Ureter (tissue), 1 donor: Measurements from ENCODE around the gene RICTOR. TPM values are rescaled to one million over a fixed set of nuclear protein-coding genes. Genes with fewer than 3 reads are reported as not detected.
A peak's percentile ranks its signal among the peaks of the same experiment; 100 is the strongest.

Experiments used
- DNase-seq: peaks from one replicate; pipeline ENCODE4 v3.0.0-alpha.2; 2020; ENCODE audit warnings: low spot score
- total RNA-seq: library from RNA; stranded (reverse); gene quantifications from one replicate; pipeline ENCODE4 v1.2.4, GENCODE V29; 2023
- donor health status: DM: yes; HTN: yes; CAD: no.

The RICTOR gene
- total RNA-seq, 1 donor from 2014 or later, result 54.0 TPM

DNA sequence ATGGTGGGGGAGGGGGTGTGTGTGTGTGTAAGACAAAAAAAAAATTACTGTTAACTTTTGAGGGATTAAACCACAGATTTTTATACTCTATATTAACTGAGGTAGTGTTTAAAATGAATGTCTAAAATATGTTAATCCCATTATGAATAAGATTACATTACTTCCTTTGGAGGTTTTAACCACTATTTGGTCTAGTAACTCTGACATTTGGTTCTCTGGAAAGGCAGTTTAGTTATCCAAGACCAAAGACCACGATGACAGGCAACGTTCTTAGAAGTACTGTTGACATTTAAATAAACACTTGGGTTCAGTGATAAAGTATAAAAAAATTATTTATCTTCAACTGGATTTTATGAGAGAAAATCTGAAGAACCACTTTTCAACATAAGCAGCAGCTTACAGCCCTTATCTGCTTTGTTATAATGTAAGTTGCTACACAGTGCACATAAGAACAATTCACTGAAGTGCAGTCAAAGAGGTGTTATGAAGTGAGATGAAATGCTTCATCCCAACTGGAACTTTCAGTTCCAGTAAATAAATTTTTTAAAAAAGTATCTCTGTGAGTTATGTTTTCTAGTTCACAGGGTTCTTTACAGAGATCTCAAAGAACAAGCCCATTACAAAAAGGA is 133.9 kb downstream of the RICTOR start:
- no peak for DNase-seq

DNA sequence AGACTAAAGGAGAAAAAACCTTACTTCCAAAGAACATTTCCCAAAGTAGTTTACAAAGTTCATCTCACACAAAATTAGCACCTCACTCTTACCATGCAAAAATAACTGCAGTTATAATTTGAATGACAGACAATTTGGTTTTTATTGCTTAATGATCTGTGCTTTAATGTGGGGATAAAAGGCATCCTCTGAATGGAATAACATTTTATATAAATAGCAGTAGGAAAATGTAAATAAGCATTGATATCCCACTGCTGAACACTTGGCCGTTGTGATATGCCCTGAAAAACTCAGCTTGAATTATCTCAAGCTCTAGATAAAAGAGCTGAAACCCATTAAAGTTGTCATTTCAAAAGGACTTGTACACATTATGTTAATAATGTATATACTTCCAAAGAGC is 135.2 kb downstream of the RICTOR start:
- DNase-seq, result no peak

DNA sequence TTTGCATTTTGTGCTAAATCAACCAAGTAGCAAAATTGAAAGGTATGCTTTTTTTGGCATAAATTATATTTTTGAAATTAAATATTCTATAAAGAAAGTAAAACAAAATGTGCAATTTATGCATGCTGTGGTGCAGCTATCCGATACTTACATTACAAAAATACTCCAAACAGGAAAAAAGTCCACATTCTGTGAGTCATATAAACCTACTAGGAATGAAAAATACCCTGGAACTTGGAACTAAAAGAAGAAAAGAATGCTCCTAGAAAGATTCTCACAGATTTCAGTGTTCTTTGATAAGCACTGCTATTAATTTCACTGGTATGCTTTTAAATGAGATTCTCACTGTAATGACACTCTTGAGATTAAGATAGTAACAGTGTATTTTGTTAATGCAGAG is 135.8 kb downstream of the RICTOR start:
- DNase-seq, result no peak

DNA sequence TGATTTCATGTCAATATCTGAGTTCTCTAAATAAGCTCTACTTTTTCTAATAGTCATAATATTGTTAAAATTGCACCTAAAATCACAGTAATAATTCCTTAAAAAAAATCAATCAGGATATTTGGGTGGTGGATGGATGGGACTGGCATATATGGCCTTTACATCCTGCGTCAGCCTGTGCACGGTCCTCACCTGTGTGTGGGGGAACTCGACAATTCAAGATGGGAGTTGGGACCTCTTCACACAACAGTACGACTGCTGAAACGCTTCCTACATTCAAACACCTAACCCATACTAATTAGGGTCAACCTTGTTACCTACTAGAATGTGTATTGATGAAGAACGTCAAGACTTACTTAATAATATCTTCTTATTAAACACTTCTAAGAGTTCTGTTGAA is 137.9 kb downstream of the RICTOR start:
- no peak for DNase-seq

DNA sequence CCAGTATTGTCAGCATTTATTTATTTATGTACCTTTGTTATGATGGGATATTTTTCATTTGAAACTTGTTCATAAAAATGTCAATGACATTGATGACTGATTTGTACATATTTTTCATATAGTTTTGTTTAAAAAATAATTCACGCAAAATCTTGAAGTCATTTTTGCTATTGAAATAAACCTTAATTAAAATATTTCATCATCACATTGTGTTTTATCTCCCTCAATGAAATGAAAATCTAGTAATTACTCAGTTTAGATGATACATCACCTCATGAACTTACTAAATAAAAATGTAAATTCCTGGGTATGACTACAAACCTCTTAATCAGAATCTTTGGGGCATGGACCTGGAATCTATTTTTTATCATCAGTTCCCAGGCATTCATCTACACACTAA is 138.8 kb downstream of the RICTOR start:
- DNase-seq, result no peak

DNA sequence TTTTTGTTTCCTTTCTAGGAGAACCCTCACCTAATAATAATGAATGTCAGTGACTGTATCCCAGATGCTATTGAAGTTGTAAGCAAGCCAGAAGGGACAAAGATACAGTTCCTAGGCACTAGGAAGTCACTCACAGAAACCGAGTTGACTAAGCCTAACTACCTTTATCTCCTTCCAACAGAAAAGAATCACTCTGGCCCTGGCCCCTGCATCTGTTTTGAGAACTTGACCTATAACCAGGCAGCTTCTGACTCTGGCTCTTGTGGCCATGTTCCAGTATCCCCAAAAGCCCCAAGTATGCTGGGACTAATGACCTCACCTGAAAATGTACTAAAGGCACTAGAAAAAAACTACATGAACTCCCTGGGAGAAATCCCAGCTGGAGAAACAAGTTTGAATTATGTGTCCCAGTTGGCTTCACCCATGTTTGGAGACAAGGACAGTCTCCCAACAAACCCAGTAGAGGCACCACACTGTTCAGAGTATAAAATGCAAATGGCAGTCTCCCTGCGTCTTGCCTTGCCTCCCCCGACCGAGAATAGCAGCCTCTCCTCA is 141.3 kb downstream of the RICTOR start:
- DNase-seq, result no peak

DNA sequence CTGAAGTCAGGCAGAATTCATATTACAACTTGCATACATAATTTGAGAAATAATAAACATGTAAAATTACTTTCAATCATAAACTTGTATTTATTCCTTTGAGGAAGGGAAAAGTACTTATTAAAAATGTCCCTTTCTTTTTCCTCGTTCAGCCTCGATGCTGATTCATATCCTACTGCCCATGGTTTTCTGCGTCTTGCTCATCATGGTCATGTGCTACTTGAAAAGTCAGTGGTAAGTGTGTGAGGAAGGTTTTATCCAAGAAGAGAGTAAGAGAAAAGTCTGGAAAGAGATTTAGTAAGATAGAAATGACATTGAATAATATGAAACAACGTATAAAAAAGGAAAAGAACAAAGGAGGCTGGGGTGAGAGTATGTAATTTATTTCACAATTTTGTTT is 142.5 kb downstream of the RICTOR start:
- no peak for DNase-seq

DNA sequence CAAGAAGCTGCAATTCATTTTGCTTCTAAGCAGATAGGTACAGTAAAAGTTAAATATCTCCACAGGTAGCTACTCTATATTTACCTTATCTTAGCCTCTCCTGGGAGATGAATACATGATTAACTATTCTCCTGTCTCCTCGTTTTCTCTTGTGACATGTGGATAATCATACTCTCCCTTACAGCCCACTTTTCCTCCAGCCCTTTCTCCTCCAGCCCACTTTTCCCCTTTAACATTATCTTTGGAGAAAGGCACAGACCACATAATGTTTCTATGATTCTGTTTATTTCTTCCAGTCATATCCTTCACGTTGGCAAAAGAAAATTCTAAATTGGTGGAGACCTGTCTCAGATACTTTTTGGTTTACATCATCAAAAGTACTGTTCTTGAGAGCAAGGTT is 144.4 kb downstream of the RICTOR start:
- no peak for DNase-seq

DNA sequence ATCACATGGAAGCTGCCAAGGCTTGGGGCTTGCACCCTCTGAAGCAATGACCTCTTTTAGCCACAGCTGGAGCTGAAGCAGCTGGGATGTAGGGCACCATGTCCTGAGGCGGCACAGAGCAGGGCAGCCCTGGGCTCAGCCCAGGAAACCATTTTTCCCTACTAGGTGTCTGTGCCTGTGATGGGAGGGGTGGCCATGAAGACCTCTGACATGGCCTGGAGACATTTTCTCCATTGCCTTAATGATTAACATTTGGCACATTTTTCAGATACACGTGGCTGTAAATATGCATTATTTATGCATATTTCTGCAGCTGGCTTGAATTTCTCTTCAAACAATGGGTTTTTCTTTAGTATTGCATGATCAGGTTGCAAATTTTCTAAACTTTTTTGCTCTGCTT is 146.7 kb downstream of the RICTOR start:
- DNase-seq, result no peak

DNA sequence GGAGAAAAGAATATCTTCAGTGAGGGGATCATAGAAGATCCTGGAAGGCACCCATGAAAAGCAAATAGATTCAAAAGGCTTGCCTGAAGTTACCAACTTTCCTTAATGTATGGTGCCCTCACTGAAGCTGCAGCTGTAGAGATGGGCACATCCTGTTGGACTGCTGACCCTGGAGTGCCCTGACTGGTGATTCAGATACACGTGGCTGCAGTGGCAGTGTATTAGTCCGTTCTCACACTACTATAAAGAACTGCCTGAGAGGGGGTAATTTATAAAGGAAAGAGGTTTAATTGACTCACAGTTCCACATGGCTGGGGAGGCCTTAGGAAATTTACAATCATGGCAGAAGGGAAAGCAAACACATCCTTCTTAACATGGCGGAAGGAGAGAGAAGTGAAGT is 148.1 kb downstream of the RICTOR start:
- DNase-seq, result no peak

DNA sequence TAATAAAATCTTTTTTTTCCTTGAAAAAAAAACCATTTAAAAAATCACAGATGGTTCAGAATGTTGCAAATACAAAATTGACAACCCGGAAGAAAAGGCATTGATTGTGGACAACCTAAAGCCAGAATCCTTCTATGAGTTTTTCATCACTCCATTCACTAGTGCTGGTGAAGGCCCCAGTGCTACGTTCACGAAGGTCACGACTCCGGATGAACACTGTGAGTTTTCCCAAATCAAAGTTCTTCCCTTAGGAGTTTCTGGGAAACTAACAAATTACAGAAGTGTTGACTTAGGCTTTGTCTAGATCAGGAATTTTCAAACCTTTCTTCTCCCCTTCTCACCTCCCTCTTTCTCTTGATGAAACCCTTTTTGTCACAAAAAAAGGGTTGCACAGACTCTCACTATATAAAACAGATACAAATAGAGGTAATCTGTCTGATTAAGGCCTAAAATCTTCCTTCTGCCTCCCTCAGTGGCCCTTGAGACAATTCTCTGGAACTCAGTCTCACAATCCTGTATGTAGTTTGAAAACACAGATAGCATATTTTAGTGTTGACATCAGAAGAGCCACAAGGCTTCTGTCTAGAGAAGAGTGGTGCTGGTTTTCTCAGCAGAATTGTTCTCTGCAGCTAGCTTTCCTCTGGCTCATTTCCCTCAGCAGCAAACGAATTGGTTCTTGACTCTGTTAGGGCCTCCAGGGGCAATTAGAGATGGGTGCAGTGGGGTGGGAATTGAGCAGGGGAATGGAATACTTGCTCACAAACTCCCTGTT is 148.9 kb downstream of the RICTOR start:
- DNase-seq, result no peak

DNA sequence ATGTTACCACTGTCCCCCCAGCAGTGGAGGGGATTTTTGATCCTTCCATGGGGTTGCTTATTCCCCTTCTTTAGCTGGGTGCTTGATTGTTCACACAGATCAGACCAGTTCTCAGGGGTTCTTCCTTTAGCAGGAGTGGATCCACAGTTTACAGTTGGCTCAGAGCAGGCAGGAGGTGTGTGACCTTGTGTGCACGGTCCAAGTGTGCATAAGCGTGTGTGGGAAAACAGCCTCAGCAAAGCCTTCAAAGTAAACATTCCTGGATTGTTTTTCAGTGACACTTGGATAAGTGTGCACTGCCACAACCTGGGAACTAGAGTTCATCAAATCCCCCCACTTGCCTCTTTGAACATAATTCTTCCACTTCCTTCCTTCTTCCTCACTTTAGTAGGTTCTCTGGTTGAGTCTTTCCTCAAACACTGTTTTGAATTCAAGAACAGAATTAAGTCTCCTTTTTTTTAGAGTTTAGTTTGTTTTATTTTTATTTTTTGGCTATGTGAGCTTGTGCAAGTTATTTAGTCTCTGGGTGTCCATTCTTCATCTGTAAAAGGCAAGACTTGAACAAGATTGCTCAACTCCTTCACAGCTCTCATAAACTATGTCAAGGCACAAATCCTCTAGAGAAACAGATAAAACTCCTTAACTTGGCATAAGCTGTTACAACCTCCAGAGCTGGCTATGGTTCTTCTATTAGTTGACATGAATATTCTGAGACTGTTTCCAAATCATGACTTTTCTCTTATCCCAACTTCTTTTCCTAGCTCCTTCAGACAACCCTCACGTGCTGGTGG is 150.3 kb downstream of the RICTOR start:
- DNase-seq, result no peak

DNA sequence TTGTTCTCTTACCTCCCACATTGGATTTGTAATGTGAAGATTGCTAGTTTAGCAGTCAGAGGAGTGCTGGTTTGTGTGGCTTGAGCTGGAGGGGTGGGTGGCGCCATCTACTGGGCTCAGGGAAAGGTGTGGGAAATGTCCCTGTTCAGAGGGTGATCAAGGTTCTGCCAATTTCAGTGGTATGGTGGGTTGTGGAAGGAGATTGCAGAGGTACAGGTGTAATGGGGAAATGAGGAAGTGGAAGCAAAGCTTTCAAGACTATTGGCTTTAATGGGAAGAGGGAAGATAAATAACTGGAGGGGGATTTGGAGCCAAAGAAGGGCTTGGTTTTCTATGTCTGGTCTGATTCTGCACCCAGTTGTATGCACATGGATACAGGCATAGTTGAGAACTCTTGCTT is 152.0 kb downstream of the RICTOR start:
- DNase-seq, result peak; percentile 53

DNA sequence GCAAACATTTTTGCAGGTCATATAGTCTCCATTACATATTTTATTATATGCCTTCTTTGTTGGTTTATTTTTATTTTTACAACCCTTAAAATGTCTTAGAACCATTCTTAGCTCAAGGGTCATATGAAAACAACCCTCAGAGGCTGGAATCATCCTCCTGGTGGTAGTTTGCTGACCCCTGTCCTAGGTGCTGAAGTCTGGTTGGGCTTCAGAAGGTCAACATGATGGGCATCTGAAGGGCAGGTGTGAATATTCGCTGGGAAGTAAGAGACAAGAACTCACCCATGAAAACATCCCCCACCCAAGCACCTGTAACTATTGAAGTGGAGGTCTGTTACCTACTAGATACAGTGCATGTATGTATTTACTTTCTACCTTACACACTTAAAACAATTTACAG is 153.0 kb downstream of the RICTOR start:
- no peak for DNase-seq

DNA sequence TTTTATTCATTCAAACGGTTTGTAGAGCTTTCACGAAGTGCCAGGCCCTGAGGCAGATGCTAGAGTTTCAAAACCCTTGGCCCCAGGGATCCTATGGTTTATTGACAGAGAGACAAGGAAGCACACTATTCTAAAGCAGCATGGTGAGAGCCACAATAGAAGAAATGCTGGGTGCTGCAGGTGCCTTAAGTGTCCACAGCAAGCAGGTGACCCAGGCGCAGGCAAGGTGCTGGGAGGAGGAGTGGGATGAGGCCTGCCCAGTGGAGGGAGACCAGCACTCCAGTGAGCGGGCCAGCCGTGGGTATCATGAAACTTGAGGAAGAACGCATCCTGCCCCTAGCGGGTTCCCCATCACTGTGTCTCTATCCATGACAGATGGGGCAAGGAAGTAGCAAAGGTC is 157.4 kb downstream of the RICTOR start:
- no peak for DNase-seq

DNA sequence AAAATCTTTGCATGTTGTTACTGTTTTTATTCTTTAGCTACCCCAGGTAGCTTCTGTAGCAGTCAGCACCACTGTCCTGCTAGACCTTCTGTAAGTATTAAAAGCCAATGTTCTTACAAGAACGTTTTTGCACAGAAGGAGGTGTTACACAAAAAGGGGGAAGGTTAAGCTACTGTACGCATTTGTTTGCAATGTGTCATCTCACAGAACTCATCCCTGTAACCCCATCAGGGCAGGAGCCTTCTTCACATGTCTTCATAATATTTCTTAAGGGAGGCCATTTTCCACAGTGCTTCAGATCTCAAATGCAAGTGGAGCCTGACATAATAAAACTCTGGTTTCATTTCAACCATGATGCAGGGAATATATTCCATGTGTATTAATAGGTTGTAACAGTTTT is 160.5 kb downstream of the RICTOR start:
- no peak for DNase-seq

DNA sequence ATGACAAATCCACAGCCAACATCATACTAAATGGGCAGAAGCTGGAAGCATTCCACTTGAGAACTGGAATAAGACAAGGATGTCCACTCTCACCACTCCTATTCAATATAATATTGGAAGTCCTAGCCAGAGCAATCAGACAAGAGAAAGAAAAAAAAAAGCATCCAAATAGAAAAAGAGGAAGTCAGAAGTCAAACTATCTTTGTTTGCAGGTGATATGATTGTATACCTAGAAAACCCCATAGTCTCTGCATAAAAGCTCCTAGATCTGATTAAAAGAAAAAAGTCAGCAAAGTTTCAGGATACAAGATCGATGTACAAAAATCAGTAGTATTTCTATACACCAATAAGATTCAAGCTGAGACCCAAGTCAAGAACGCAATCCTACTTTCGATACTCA is 162.3 kb downstream of the RICTOR start:
- no peak for DNase-seq

DNA sequence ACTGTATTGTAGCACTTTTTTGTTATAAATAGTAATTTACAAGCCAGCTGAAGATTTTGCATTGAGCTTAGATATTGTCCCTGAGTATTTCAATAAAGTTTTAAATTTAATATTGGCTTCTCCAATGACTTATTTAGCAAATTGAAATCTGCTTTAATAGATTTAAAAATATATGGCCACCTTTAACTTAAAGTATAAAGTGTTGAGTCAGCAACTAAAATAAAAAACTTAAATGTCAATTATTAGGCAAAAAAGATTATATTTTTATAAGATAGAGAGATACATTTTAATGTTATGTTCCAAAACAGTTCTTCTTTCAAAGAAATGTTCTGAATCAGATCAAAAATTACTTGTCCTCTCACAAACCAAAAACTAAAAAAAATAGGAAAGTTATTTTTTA is 167.7 kb downstream of the RICTOR start:
- DNase-seq, result no peak

DNA sequence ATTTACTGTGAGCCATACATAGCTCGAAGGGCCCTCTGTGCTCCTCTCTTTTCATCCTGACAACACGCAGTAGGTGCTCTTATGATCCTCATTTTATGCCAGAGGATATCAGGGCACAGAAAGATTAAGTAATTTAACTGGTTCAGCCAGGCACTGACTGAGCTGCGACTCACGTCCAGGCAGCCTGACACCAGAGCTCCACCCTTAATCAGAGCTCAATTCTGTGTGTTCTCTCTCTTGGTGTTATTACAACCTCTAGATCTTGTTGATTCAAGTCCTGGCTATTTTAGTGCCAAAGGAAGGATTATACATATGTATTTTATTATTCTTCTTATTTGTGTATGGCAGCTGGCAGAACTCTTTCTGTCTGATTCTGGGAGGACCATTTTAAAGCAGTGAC is 168.7 kb downstream of the RICTOR start:
- no peak for DNase-seq

DNA sequence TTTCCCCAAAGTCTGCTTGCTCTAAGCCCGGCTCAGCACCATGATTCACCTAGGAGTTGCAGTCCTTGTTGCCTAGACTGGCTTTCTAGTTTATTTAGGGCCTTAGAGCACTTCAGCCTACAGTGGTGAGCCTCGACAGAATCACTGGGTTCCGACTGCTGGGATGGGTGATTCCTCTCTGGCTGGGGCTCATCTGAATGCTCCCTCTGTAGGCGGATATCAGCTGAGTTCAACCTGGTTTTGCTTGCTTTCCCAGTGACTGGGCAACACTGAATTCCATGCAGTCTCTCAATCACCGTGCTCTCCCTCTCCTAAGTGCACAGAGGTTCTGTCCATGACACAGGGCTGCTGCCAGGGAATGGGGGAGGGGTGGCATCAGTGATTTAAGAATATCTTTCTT is 174.3 kb downstream of the RICTOR start:
- no peak for DNase-seq

DNA sequence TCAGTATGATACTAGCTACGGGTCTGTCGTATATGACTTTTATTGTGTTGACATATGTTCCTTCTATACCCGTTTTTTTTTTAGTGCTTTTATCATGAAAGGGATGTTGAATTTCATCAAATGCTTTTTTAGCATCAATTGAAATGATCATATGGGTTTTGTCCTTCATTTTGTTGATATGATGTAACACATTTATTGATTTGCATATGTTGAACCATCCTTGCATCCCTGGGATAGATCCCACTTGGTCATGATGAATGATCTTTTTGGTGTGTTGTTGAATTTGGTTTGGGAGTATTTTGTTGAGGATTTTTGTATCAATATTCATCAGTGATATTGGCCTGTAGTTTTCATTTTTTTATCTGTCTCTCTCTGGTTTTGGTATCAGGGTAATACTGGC is 177.4 kb downstream of the RICTOR start:
- no peak for DNase-seq

DNA sequence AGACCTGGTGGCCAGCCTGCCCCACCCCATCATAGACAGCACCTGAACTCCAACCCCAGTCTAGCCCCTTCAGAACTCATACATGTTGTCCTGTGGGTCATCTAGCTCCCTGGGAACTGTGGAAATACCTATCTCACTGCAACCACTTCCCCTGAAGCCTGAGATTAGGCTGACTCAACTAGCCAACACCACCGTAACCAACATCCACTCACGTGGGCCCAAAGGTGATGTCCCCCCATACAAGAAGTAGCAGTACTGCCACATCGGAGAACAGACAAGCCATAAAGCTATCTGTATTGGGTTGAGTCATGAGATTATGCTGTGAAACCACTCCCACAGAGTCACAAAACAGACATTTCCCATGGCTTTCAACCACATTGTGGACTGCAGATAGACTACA is 181.8 kb downstream of the RICTOR start:
- DNase-seq, result no peak

DNA sequence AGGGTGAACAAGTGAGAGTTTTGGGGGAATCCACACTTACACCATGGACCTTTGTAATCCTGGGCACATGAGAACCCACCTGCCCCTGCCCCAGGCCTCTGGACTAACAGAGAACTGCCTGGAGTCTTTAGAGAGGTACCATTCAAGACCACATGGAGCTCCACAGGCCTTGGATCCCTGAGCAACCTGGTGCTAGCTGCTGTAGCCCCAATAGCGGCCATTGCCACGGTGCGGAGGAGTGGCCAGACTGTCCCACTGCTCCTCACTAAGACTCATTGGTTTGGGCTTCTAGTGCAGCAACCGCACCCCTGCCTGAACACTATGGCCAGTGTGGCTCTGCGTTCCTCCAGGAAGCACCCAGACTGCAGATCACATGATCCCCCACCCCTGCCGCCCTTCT is 182.6 kb downstream of the RICTOR start:
- no peak for DNase-seq
